Measurements from ENCODE around the gene UACA. TPM values are rescaled to one million over a fixed set of nuclear protein-coding genes. Genes with fewer than 3 reads are reported as not detected.

UACA gene
- total RNA-seq, 2 donors from 2014 or later = 18.4 to 30.1 TPM

- Histone ChIP-seq H3K27me3 (no peaks in the 10 kb centered on the region), H3K36me3 (no peaks in the 10 kb centered on the region), H3K27ac (no peak overlapping the region), H3K4me3 (no peak overlapping the region), H3K9me3 (no peaks in the 10 kb centered on the region), H3K4me1 (peaks cover 0 to 12% of the 10 kb centered on the region in 2 donors)
- no peak for TF ChIP-seq CTCF (IDR thresholded peaks at IDR 0.05)
- DNase-seq (ENCODE audit: low spot score) = no peak
Measured at GRCh38 chr15:70609889-70610288, 153.5 kb downstream of the UACA start.

- no peaks in the 10 kb centered on the region for H3K9me3 ChIP-seq
- peaks cover 0 to 18% of the 10 kb centered on the region in 2 donors for H3K4me1 ChIP-seq
- no peak overlapping the region for H3K27ac ChIP-seq
- H3K27me3 ChIP-seq = no peaks in the 10 kb centered on the region
- H3K36me3 ChIP-seq = no peaks in the 10 kb centered on the region
- H3K4me3 ChIP-seq = no peak overlapping the region
- TF ChIP-seq CTCF (IDR thresholded peaks at IDR 0.05) = no peak
- DNase-seq (ENCODE audit: low spot score) = no peak
Measured at GRCh38 chr15:70608144-70608543, 155.2 kb downstream of the UACA start.

- H3K27me3 ChIP-seq = no peaks in the 10 kb centered on the region
- no peak for TF ChIP-seq CTCF (IDR thresholded peaks at IDR 0.05)
- H3K27ac ChIP-seq = peak overlapping the region in 1 of 2 donors; percentile 12
- DNase-seq (ENCODE audit: low spot score) = peak; percentile 30
- no peak overlapping the region for H3K4me3 ChIP-seq
- H3K36me3 ChIP-seq = no peaks in the 10 kb centered on the region
- H3K4me1 ChIP-seq = peaks cover 0 to 18% of the 10 kb centered on the region in 2 donors
- H3K9me3 ChIP-seq = no peaks in the 10 kb centered on the region
Measured at GRCh38 chr15:70605606-70606410, 157.6 kb downstream of the UACA start.

GRCh38 chr15:70604666-70605315, 158.6 kb downstream of the UACA start:
- Histone ChIP-seq H3K27ac (no peak overlapping the region), H3K9me3 (no peaks in the 10 kb centered on the region), H3K27me3 (no peaks in the 10 kb centered on the region), H3K4me3 (no peak overlapping the region), H3K36me3 (no peaks in the 10 kb centered on the region), H3K4me1 (peaks cover 0 to 18% of the 10 kb centered on the region in 2 donors)
- no peak for DNase-seq (ENCODE audit: low spot score)
- TF ChIP-seq CTCF (IDR thresholded peaks at IDR 0.05) = no peak

Other genes with a start within 250 kb of the UACA start
- 10 to 100 TPM; 20.2 to 57.8 TPM for gene LARP6, start 90.6 kb upstream of the UACA start, total RNA-seq
- gene THAP10, start 128.9 kb upstream of the UACA start, total RNA-seq = 1 to 10 TPM; 3.1 to 6.3 TPM
- gene LRRC49, start 129.3 kb upstream of the UACA start, total RNA-seq = 10 to 100 TPM; 23.4 to 35.3 TPM